HEK293 (cell line): ENCODE measurements around the gene EIF2S3.

Experiments used
- CTCF ChIP-seq: fragments of 450-650 bp; formaldehyde crosslinking; IDR thresholded peaks from 2 replicates; pipeline ENCODE4 v1.5.1; 2016; ENCODE audit warnings: missing biosample characterization, missing genetic modification characterization
- KLF1 ChIP-seq: fragments of 450-650 bp; formaldehyde crosslinking; IDR thresholded peaks from 2 replicates; pipeline ENCODE4 v1.5.1; 2016; ENCODE audit warnings: missing biosample characterization, missing genetic modification characterization
- PRDM1 ChIP-seq: fragments of 450-650 bp; formaldehyde crosslinking; IDR thresholded peaks from 2 replicates; pipeline ENCODE4; 2016; ENCODE audit warnings: missing biosample characterization, missing genetic modification characterization
- RBAK ChIP-seq: fragments of 450-650 bp; formaldehyde crosslinking; IDR thresholded peaks from 2 replicates; pipeline ENCODE4 v1.5.1; 2016; ENCODE audit warnings: missing biosample characterization, missing genetic modification characterization
- ZIC2 ChIP-seq: fragments of 450-650 bp; formaldehyde crosslinking; IDR thresholded peaks from 2 replicates; pipeline ENCODE4 v1.5.1; 2016; ENCODE audit warnings: missing biosample characterization, missing genetic modification characterization
- ZNF146 ChIP-seq: fragments of 450-650 bp; formaldehyde crosslinking; IDR thresholded peaks from 2 replicates; pipeline ENCODE4 v1.5.1; 2016; ENCODE audit warnings: missing biosample characterization, missing genetic modification characterization
- ZNF221 ChIP-seq: fragments of 450-650 bp; formaldehyde crosslinking; IDR thresholded peaks from 2 replicates; pipeline ENCODE4 v1.5.1; 2017; ENCODE audit warnings: missing biosample characterization, missing genetic modification characterization, borderline replicate concordance
- ZNF335 ChIP-seq: fragments of 450-650 bp; formaldehyde crosslinking; conservative IDR thresholded peaks from 2 replicates; pipeline ENCODE4 v1.5.1; 2016; ENCODE audit warnings: missing biosample characterization, missing genetic modification characterization
- ZNF530 ChIP-seq: fragments of 450-650 bp; formaldehyde crosslinking; IDR thresholded peaks from 2 replicates; pipeline ENCODE4 v1.5.1; 2016; ENCODE audit warnings: low read depth, missing biosample characterization, missing genetic modification characterization
- ZSCAN16 ChIP-seq: fragments of 450-650 bp; formaldehyde crosslinking; IDR thresholded peaks from 2 replicates; pipeline ENCODE4 v1.5.1; 2016; ENCODE audit warnings: missing biosample characterization, missing genetic modification characterization

- TF ChIP-seq RBAK (tag by site-specific recombination) (no peak), CTCF (tag by site-specific recombination) (no peak), KLF1 (tag by site-specific recombination) (no peak), PRDM1 (no peak), ZNF335 (no peak), ZNF530 (tag by site-specific recombination) (no peak), ZNF221 (tag by site-specific recombination) (no peak), ZIC2 (tag by site-specific recombination) (no peak), ZSCAN16 (tag by site-specific recombination) (no peak), ZNF146 (no peak)
Observed at GRCh38 chrX:24110069-24110468, 55.3 kb downstream of the EIF2S3 start.
